ENCODE data around the gene PRKCE.

The PRKCE gene

DNA sequence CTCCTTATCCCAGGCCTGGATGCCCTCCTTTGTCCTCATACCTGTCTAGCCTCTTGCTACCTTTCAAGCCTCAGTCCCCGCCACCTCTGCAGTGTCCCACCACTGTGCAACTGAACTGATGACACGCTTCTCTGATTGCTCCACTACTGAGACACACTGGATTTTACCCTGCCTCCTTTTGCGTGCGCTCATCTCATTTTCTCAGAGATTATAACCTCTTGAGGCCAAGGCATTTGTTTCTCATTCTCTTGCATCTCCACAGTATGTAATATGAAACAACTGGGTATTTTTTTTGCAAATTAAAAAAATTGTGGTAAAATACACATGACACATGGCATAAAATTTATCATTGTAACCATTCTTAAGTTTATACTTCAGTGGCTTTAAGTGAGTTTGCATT lies 95.4 kb downstream of the PRKCE start:
- DNase-seq (ENCODE audit: low read depth) = no peak
- no peak overlapping the region for H3K4me3 ChIP-seq (ENCODE audit: low read length)
- TF ChIP-seq, protein P1, sequence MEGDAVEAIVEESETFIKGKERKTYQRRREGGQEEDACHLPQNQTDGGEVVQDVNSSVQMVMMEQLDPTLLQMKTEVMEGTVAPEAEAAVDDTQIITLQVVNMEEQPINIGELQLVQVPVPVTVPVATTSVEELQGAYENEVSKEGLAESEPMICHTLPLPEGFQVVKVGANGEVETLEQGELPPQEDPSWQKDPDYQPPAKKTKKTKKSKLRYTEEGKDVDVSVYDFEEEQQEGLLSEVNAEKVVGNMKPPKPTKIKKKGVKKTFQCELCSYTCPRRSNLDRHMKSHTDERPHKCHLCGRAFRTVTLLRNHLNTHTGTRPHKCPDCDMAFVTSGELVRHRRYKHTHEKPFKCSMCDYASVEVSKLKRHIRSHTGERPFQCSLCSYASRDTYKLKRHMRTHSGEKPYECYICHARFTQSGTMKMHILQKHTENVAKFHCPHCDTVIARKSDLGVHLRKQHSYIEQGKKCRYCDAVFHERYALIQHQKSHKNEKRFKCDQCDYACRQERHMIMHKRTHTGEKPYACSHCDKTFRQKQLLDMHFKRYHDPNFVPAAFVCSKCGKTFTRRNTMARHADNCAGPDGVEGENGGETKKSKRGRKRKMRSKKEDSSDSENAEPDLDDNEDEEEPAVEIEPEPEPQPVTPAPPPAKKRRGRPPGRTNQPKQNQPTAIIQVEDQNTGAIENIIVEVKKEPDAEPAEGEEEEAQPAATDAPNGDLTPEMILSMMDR (IDR thresholded peaks at IDR 0.05; ENCODE audit: insufficient read depth, low read depth, low read length, missing control alignments) = no peak

DNA sequence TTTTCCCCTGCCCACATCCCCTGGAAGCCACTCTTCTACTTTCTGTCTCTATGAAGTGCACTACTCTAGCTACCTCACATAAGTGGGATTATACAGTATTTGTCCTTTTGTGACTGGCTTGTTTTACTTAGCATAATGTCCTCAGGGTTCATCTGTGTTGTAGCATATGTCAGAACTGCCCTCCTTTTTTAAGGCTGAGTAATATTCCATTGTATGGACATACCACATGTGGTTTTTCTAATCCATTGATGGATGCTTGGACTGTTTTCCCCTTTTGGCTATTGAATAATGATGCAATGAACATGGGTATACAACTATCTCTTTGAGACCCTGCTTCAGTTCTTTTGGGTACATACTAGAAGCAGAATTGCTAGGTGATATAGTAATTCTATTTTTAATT lies 95.9 kb downstream of the PRKCE start:
- DNase-seq (ENCODE audit: low read depth) = no peak
- TF ChIP-seq, protein P1 (IDR thresholded peaks at IDR 0.05; ENCODE audit: insufficient read depth, low read depth, low read length, missing control alignments) = no peak
- no peak overlapping the region for H3K4me3 ChIP-seq (ENCODE audit: low read length)

DNA sequence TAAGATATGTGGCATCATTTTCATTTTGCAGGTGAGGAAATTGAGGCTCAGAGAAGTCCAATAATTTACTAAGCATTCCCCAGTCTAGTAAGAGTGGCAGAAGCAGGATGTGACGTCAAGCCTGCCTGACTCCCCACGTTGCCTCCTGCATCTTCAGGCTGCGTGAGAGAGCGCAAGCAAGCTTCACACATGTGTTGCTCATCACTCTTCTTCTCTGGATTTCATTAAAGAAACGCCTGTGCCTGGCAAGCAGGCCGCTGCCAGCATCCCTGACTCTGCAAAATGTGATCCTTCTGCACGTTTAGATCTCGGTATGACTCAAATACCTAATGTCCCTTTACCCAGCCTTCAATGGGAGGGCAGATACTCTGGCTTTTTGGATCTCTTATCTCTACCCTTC lies 96.8 kb downstream of the PRKCE start:
- TF ChIP-seq, protein P1 (IDR thresholded peaks at IDR 0.05; ENCODE audit: insufficient read depth, low read depth, low read length, missing control alignments) = no peak
- H3K4me3 ChIP-seq (ENCODE audit: low read length) = no peak overlapping the region
- DNase-seq (ENCODE audit: low read depth) = no peak

DNA sequence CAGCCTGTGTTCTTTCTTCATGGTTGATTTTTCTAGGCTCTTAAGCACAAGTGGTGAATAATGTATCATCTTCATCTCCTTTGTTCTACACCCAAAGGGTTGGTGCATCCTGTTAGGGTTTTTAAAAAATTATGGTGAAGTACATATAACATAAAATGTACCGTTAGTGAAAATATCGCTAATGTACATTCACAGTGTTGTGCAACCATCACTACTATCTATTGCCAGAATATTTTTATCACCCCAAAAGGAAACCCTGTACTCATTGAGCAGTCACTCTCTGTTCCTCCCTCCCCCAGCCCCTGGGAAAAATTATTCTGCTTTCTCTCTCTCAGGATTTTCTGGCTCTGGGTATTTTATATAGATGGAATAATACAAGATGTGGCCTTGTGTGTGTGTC lies 98.5 kb downstream of the PRKCE start:
- no peak overlapping the region for H3K4me3 ChIP-seq (ENCODE audit: low read length)
- TF ChIP-seq, protein P1 (IDR thresholded peaks at IDR 0.05; ENCODE audit: insufficient read depth, low read depth, low read length, missing control alignments) = no peak
- no peak for DNase-seq (ENCODE audit: low read depth)

DNA sequence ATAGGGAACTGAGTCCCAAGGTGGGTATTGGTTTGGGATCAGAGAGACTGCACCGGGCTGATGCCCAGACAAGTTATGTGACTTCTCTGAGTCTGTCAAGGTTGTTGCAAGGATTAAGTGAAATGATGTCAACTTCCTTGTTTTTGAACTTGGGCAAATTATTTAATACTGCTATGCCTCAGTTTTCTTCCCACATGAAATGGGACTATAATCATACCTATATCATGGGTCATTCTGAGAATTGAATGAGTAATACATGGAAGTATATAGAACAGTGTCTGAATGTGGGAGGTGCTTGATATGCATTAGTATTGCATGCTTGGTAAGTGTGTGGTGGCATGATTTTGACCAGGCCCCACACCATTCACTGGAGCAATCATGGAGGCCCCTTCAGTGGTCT lies 99.0 kb downstream of the PRKCE start:
- H3K4me3 ChIP-seq (ENCODE audit: low read length) = no peak overlapping the region
- DNase-seq (ENCODE audit: low read depth) = peak; percentile 10
- TF ChIP-seq, protein P1 (IDR thresholded peaks at IDR 0.05; ENCODE audit: insufficient read depth, low read depth, low read length, missing control alignments) = no peak

DNA sequence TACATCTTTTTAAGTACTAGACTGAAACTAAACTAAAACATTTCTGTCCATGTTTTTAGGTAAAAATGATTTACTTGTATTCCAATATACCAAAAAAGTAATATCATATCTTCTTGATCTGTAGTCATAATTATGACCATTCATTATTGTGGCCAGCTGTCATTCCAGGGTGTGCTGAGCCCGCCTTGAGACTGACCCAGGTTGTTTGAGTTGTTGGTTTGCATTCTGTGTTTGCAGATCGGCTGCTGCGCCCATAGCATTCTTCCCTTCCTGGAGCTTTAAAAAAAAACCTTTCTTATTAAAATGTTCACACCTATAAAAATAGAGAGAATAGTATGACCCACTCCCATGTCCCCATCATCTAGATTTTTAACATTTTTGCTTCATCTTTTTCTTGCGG lies 101.9 kb downstream of the PRKCE start:
- TF ChIP-seq, protein P1 (IDR thresholded peaks at IDR 0.05; ENCODE audit: insufficient read depth, low read depth, low read length, missing control alignments) = no peak
- no peak overlapping the region for H3K4me3 ChIP-seq (ENCODE audit: low read length)
- no peak for DNase-seq (ENCODE audit: low read depth)

DNA sequence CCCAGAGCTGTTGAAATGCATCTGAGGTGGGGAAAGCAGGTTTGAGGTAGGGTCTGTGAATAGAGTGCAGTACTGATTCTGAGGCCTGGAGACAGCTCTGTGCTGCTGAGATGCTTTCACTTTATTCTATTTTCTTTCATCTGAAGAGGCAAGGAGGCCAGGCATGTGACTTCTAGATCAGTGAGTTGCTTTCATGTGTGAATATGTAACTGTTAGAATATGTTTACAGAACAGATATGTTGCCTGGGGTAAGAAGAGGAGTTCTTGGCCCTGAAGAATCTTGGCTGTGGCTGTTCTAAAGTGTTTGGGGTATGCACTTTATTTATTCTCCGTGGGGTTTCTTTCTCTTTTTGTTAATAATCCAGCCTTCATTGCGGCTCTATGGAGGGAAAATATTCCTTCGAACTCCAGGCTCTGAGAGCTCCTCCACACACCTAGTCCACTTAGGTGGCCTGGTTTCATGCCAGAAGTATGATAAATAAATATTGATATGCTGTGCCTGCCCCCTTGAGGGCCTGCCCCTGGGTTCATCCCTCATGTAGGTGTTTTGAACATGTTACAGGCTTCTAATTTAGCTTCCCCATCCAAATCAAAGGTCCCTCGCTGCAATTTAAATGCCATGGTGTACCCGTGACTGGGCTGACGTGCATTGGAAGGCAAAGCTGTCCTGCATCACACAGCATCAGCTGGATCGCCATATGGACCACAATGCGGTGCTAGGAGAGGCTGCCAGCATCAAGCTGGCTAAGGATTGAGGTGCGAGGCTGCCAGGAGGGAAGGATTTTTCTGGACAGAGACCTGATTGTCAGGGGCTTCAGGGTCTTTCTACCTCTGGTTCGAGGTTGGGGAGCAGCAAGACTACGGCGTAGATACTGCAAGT lies 102.9 kb downstream of the PRKCE start:
- TF ChIP-seq, protein P1 (IDR thresholded peaks at IDR 0.05; ENCODE audit: insufficient read depth, low read depth, low read length, missing control alignments) = no peak
- no peak for DNase-seq (ENCODE audit: low read depth)
- no peak overlapping the region for H3K4me3 ChIP-seq (ENCODE audit: low read length)
